Common myeloid progenitor, CD34-positive (primary cell): ENCODE data around the gene NCEH1.
A peak's percentile ranks its signal among the peaks of the same experiment; 100 is the strongest.

Experiments
- CTCF ChIA-PET: fragments of 350-600 bp; sonication (Branson Sonifier 250); formaldehyde crosslinking; loops from one replicate; lab custom pipeline; 2021; ENCODE audit warnings: antibody characterized with exemption; lab: Charles Lee
- POLR2A ChIA-PET: fragments of 350-600 bp; sonication (Branson Sonifier 250); formaldehyde crosslinking; loops from one replicate; lab custom pipeline; 2021; ENCODE audit warnings: antibody characterized with exemption; lab: Charles Lee
- DNase-seq, 3 donors: peaks; one replicate each; pipeline versions ENCODE4 v3.0.0 to v3.0.0-alpha.2; 2013
- H3K27ac ChIP-seq, 2 experiments: 1 replicate in 1 of 2; 2 replicates in 1 of 2; pipeline ENCODE4 v1.7.0; 2013; ENCODE audit warnings: inconsistent platforms in 2 of 2, low read length in 2 of 2, mild to moderate bottlenecking in 2 of 2, low read depth in 1 of 2, moderate library complexity in 1 of 2; ENCODE audit not compliant: severe bottlenecking in 2 of 2, insufficient read depth in 1 of 2, poor library complexity in 1 of 2
- H3K27me3 ChIP-seq, 5 experiments: replicated peaks in 2 of 5; 1 replicate in 3 of 5; 2 replicates in 2 of 5; pipeline versions ENCODE4 v1.6.1 to v1.7.0; 2013; ENCODE audit warnings: low read length in 4 of 5, mild to moderate bottlenecking in 2 of 5, moderate library complexity in 2 of 5, inconsistent platforms in 1 of 5; ENCODE audit not compliant: insufficient read depth in 5 of 5, control insufficient read depth in 4 of 5
- H3K36me3 ChIP-seq, 4 experiments: 1 replicate in 2 of 4; 2 replicates in 2 of 4; pipeline versions ENCODE4 v1.6.1 to v1.7.0; 2013; ENCODE audit warnings: low read length in 3 of 4, control low read depth in 1 of 4, mild to moderate bottlenecking in 1 of 4; ENCODE audit not compliant: control insufficient read depth in 4 of 4, insufficient read depth in 4 of 4
- H3K4me1 ChIP-seq, 4 experiments: 1 replicate in 3 of 4; 2 replicates in 1 of 4; pipeline versions ENCODE4 v1.6.1 to v1.7.1; 2013; ENCODE audit warnings: low read length in 3 of 4, mild to moderate bottlenecking in 3 of 4, control low read depth in 1 of 4, inconsistent platforms in 1 of 4, moderate library complexity in 1 of 4; ENCODE audit not compliant: control insufficient read depth in 4 of 4, insufficient read depth in 4 of 4; ENCODE audit errors: control extremely low read depth in 1 of 4
- H3K4me3 ChIP-seq, 7 experiments: 1 replicate in 4 of 7; 2 replicates in 3 of 7; pipeline versions ENCODE4 v1.5.1 to v1.7.0; 2013; ENCODE audit warnings: mild to moderate bottlenecking in 7 of 7, low read length in 6 of 7, moderate library complexity in 6 of 7, inconsistent platforms in 2 of 7, low read depth in 2 of 7, control low read depth in 1 of 7; ENCODE audit not compliant: insufficient read depth in 4 of 7, control insufficient read depth in 1 of 7; ENCODE audit errors: extremely low read depth in 1 of 7
- H3K9me3 ChIP-seq, 5 experiments: 1 replicate in 4 of 5; 2 replicates in 1 of 5; pipeline versions ENCODE4 v1.6.1 to v1.7.1; 2013; ENCODE audit warnings: low read length in 4 of 5, mild to moderate bottlenecking in 2 of 5, inconsistent platforms in 1 of 5, low read depth in 1 of 5, moderate library complexity in 1 of 5; ENCODE audit not compliant: control insufficient read depth in 4 of 5, insufficient read depth in 2 of 5; ENCODE audit errors: control extremely low read depth in 1 of 5
- WGBS: methylation state at CpG from one replicate; pipeline ENCODE4 v1.1.5; 2013; ENCODE audit not compliant: insufficient coverage; 5-methylcytosine and 5-hydroxymethylcytosine counted together

NCEH1 gene

GRCh38 chr3:172622916-172623700, 87.8 kb downstream of the NCEH1 start:
- no peaks in the 10 kb centered on the region for H3K9me3 ChIP-seq
- ChIA-PET CTCF (interaction anchor here (0.6 to 4.6 kb wide), 7 partner anchors 10 to 291 kb away, joined by 3 to 23 read pairs (median 3); no protein-coding TSS in a partner anchor), POLR2A (interaction anchor here (0.6 kb wide), 1 partner anchor 87 kb away, joined by 4 read pairs; no protein-coding TSS in a partner anchor)
- H3K36me3 ChIP-seq, result no peaks in the 10 kb centered on the region
- DNase-seq, result peak; percentile 44 to 68 (median 62)
- no peak overlapping the region for H3K4me3 ChIP-seq
- 78% methylated on average over 2 of the region's 10 CpGs for WGBS
- peaks cover 0 to 7% (median 0%) of the 10 kb centered on the region in 4 experiments for H3K4me1 ChIP-seq
- no peaks in the 10 kb centered on the region for H3K27me3 ChIP-seq
- H3K27ac ChIP-seq, result no peak overlapping the region

- CTCF ChIA-PET, result interaction anchor here (0.6 to 4.6 kb wide), 7 partner anchors 9 to 290 kb away, joined by 3 to 23 read pairs (median 4); no protein-coding TSS in a partner anchor
- H3K27me3 ChIP-seq, result no peaks in the 10 kb centered on the region
- DNase-seq, result no peak
- POLR2A ChIA-PET, result no interaction called here
- no CpG with 5 or more reads among the region's 2 CpGs for WGBS
- H3K9me3 ChIP-seq, result no peaks in the 10 kb centered on the region
- H3K36me3 ChIP-seq, result no peaks in the 10 kb centered on the region
- H3K27ac ChIP-seq, result no peak overlapping the region
- H3K4me1 ChIP-seq, result peaks cover 0 to 7% (median 0%) of the 10 kb centered on the region in 4 experiments
- H3K4me3 ChIP-seq, result no peak overlapping the region
Observed at GRCh38 chr3:172622156-172622555, 88.7 kb downstream of the NCEH1 start.

- H3K9me3 ChIP-seq, result peaks cover 0 to 13% (median 11%) of the 10 kb centered on the region in 5 experiments
- peaks cover 0 to 13% (median 4%) of the 10 kb centered on the region in 4 experiments for H3K4me1 ChIP-seq
- no peak overlapping the region for H3K27ac ChIP-seq
- H3K36me3 ChIP-seq, result no peaks in the 10 kb centered on the region
- WGBS, result 100% methylated on average over 1 of the region's 3 CpGs
- no peak for DNase-seq
- ChIA-PET CTCF (interaction anchor here (0.7 to 1.0 kb wide), 2 partner anchors 22 to 89 kb away, joined by 3 read pairs; no protein-coding TSS in a partner anchor), POLR2A (no interaction called here)
- no peak overlapping the region for H3K4me3 ChIP-seq
- H3K27me3 ChIP-seq, result no peaks in the 10 kb centered on the region
Observed at GRCh38 chr3:172617976-172618375, 92.9 kb downstream of the NCEH1 start.

GRCh38 chr3:172617013-172617706, 93.7 kb downstream of the NCEH1 start:
- WGBS, result 100% methylated on average over 1 of the region's 6 CpGs
- peaks cover 0 to 8% (median 4%) of the 10 kb centered on the region in 4 experiments for H3K4me1 ChIP-seq
- CTCF ChIA-PET, result interaction anchor here (0.7 kb wide), 1 partner anchor 88 kb away, joined by 3 read pairs; no protein-coding TSS in a partner anchor
- POLR2A ChIA-PET, result no interaction called here
- no peak overlapping the region for H3K27ac ChIP-seq
- H3K4me3 ChIP-seq, result no peak overlapping the region
- DNase-seq, result no peak
- peaks cover 0 to 14% (median 13%) of the 10 kb centered on the region in 5 experiments for H3K9me3 ChIP-seq
- H3K27me3 ChIP-seq, result no peaks in the 10 kb centered on the region
- no peaks in the 10 kb centered on the region for H3K36me3 ChIP-seq

GRCh38 chr3:172616031-172616461, 94.8 kb downstream of the NCEH1 start:
- Histone ChIP-seq H3K9me3 (peaks cover 0 to 15% (median 13%) of the 10 kb centered on the region in 5 experiments), H3K36me3 (no peaks in the 10 kb centered on the region), H3K27me3 (no peaks in the 10 kb centered on the region), H3K4me1 (peaks cover 0 to 7% (median 4%) of the 10 kb centered on the region in 4 experiments), H3K27ac (no peak overlapping the region), H3K4me3 (peak overlapping the region in 1 of 7 experiments; percentile 28)
- WGBS, result 29% methylated on average over 1 of the region's 1 CpG
- CTCF ChIA-PET, result no interaction called here
- POLR2A ChIA-PET, result no interaction called here
- peak in 2 of 3 donors; percentile 48 for DNase-seq

- H3K9me3 ChIP-seq, result peaks cover 0 to 20% (median 13%) of the 10 kb centered on the region in 5 experiments
- no peak for DNase-seq
- no peak overlapping the region for H3K4me3 ChIP-seq
- POLR2A ChIA-PET, result no interaction called here
- no peaks in the 10 kb centered on the region for H3K27me3 ChIP-seq
- CTCF ChIA-PET, result interaction anchor here (2.9 to 3.9 kb wide), 2 partner anchors 9 to 19 kb away, joined by 12 to 23 read pairs; no protein-coding TSS in a partner anchor
- H3K36me3 ChIP-seq, result no peaks in the 10 kb centered on the region
- no peak overlapping the region for H3K27ac ChIP-seq
- WGBS, result 93% methylated on average over 3 of the region's 5 CpGs
- H3K4me1 ChIP-seq, result peaks cover 0 to 7% (median 4%) of the 10 kb centered on the region in 4 experiments
Observed at GRCh38 chr3:172615296-172615695, 95.6 kb downstream of the NCEH1 start.
